GM03348 (cell line): ENCODE results near the gene TPRN.

Experiments
- DNase-seq: peaks from one replicate; pipeline ENCODE4 v3.0.0; 2012; ENCODE audit warnings: low spot score

TPRN gene

GRCh38 chr9:137172901-137173795 is 27.4 kb downstream of the TPRN start:
- no peak for DNase-seq

GRCh38 chr9:137171149-137171900 is 29.2 kb downstream of the TPRN start:
- no peak for DNase-seq

- DNase-seq, result no peak
Measured at GRCh38 chr9:137170486-137171148, 29.9 kb downstream of the TPRN start.

GRCh38 chr9:137169896-137170358 is 30.6 kb downstream of the TPRN start, which contains the start of gene LRRC26:
TSS of gene LRRC26 (minus strand) at chr9:137170051. CDS start at chr9:137169943, 108 bp downstream.
- no peak for DNase-seq

- peak; percentile 59 for DNase-seq
Measured at GRCh38 chr9:137168904-137169856, 31.4 kb downstream of the TPRN start.

GRCh38 chr9:137168573-137168903 is 32.0 kb downstream of the TPRN start:
- DNase-seq, result no peak

GRCh38 chr9:137167747-137168572 is 32.6 kb downstream of the TPRN start:
- DNase-seq, result no peak

- DNase-seq, result no peak
Measured at GRCh38 chr9:137167277-137167746, 33.2 kb downstream of the TPRN start.

- DNase-seq, result no peak
Measured at GRCh38 chr9:137166380-137167229, 33.9 kb downstream of the TPRN start.

- no peak for DNase-seq
Measured at GRCh38 chr9:137165250-137165836, 35.2 kb downstream of the TPRN start.

GRCh38 chr9:137164370-137165249 is 35.9 kb downstream of the TPRN start:
- no peak for DNase-seq

- no peak for DNase-seq
Measured at GRCh38 chr9:137163805-137164204, 36.7 kb downstream of the TPRN start.

GRCh38 chr9:137163365-137163715 is 37.2 kb downstream of the TPRN start:
- DNase-seq, result peak; percentile 47

GRCh38 chr9:137162505-137163364 is 37.8 kb downstream of the TPRN start:
- peak; percentile 48 for DNase-seq

GRCh38 chr9:137161558-137162486 is 38.7 kb downstream of the TPRN start:
- DNase-seq, result no peak
